CD4-positive, alpha-beta T cell treated with Interleukin-10 for 1 hour (primary cell): Measurements from ENCODE around the gene WDR1.
"Not testable (repeated sequence)": the region's sequence is repeated elsewhere in the genome, so short reads cannot be mapped to it uniquely, and the experiment has no call there.

Source experiments
- DNase-seq: peaks from one replicate; pipeline ENCODE4 v3.0.0-alpha.2; 2020

WDR1 gene

GRCh38 chr4:10130178-10130888 is 13.7 kb upstream of the WDR1 start:
- no peak for DNase-seq

- no peak for DNase-seq
These were observed 12.9 kb upstream of the WDR1 start for GRCh38 chr4:10129196-10130177.

GRCh38 chr4:10128761-10129160 is 12.2 kb upstream of the WDR1 start:
- DNase-seq = no peak

GRCh38 chr4:10127531-10127930 is 10.9 kb upstream of the WDR1 start:
- DNase-seq = not testable (repeated sequence)

GRCh38 chr4:10124167-10124930 is 7.8 kb upstream of the WDR1 start:
- no peak for DNase-seq

GRCh38 chr4:10123227-10124101 is 6.9 kb upstream of the WDR1 start:
- DNase-seq = no peak

- DNase-seq = no peak
These were observed 5.8 kb upstream of the WDR1 start for GRCh38 chr4:10122236-10122932.

DNA sequence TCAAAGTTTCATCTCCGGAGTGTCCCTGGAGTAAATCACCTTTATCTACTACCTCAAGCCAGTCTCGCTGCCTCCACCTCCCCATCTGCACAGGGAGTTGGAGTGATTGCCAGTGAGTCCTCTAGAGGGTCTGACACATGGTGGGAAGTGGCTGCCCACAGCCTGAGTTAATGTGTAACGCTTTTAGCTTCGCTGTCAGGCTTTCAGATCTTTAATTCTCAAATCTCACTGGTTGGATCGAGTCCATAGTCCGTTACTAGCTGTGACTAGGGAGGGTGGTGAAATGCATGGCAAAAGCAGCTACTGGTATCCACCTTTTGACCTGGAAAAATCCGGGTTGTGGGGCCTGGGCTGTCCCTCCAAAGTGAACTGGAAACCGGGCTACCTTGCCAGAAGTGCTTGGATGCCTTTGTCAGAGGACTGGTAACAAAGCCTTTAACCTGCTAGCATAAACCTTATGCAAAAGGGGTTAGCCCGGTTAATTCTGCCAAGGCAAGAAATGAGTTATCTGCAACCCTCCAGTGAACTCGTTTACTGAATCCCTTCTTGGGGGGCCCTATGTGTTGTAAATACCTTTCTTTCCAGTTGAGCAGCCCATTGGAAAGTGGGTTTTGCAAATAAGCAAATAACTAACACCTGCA is 5.1 kb upstream of the WDR1 start:
- no peak for DNase-seq

GRCh38 chr4:10120943-10121567 is 4.5 kb upstream of the WDR1 start:
- no peak for DNase-seq

GRCh38 chr4:10119773-10120172 is 3.2 kb upstream of the WDR1 start:
- no peak for DNase-seq

- DNase-seq = no peak
These were observed 2.7 kb upstream of the WDR1 start for GRCh38 chr4:10119278-10119677.

GRCh38 chr4:10118048-10119004 is 1.7 kb upstream of the WDR1 start:
- no peak for DNase-seq

DNA sequence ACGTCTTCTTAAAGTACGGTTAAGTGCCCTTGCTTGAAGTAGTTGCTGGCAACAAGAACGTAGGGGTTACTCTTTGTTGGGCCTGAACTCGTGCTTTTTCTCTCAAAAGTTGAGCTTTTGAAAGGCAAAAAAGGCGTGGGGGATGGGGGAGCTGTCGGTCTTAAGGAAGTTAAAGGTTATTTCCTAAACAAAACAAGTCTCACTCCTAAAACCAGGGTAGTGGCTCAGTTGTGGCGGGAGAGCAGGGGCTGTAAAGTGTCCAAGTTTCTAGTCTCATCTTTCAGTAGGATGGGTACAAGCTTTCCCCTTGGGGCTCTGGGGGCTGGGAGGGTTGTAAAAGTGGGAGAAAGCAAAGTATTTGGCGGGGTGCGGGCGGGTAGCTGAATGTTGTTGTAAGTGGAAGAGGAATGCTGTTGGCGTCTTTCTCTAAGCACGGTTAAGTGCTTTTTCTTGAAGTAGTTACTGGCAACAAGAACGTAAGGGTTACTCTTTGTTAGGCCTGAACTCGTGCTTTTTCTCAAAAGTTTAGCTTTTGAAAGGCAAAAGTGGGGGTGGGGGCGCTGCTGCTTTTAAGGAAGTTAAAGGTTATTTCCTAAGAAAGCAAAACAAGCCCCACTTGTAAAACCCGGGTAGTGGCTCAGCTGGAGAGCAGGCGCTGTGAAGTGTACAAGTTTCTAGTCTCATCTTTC is 904 bp upstream of the WDR1 start:
- peak; percentile 42 for DNase-seq

DNA sequence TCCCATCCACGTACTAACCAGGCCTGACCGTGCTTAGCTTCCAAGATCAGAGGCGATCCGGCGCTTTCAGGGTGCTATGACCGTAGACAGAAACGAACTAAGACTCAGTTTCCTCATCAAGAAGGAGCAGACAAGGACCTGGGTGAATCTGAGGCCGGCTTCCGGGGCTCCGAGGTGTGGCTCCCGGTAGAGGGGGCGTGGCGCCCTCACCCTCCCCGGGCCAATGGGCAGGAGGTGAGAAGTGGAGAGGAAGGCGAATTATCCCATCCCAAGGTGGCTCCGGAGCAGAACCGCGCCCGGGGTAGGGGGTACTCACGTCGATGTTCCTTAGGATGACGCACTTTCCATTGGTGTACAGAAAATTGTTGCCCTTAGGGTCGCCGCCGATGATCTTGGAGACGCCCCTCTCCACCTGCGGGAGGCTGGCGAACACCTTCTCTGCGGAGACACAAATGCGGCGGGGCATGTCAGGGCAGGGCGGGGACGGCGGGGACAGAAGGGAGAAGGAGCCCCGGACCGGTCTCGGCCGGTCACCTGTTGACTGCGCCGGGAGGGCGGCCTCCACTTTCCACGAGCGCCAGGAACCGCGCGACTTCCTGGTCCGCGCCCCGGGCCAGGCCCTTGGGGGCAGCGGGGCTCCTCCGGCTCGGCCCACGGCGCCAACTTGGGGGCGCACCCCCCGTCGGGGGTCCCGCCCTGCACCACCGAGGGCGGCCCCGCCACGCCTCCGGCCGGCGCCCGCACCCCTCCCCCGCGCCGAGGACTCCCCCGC is 616 bp downstream of the WDR1 start:
- DNase-seq = peak; percentile 76

- no peak for DNase-seq
These were observed 1.3 kb downstream of the WDR1 start for GRCh38 chr4:10115271-10115796.

DNA sequence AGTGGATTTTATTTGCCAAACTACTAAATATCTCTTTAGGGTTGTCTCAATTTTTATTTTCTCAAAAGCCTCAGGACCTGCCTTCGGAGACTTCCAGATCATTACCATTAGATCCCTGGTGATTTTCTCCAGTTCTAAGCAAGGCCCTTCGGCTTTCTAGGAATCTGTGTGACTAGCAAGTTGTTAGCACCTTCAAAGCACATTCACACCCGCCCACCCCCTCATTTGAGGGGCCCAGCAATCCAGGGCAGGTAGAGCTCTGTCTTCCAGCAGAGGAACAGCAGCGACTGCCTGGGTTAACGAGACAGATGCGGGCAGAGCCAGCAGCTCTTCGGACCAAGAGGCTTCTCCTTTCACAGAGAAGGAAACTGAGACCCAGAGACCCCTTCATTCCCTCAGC is 2.0 kb downstream of the WDR1 start:
- DNase-seq = no peak

DNA sequence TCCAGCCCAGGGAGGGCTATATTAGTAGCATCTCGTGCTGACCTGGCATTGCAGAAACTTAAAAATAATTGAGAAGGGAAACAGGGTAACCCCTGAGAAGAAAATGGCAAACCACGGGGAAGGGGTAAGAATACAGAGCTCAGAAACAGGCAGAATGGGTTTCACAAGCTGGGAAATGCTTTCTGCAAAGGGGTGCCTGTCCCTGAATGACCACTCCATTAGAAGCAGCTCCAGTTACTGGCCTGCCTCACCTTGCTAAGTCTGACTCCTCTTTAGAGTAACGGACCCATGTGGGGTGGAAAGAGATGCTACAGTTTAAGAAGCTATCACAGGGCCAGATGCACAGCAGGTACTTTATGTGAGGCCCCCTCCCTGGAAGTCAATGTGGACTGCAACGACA is 2.5 kb downstream of the WDR1 start:
- DNase-seq = no peak
